Esophagus muscularis mucosa (tissue), 4 donors: ENCODE results near the gene ACAP1. TPM values are rescaled to one million over a fixed set of nuclear protein-coding genes. Genes with fewer than 3 reads are reported as not detected.

ENCODE experiments used
- DNase-seq: peaks from one replicate; pipeline ENCODE4 v3.0.0-alpha.2; 2017; ENCODE audit errors: extremely low spot score
- H3K27ac ChIP-seq, 4 donors: fragments of 200-600 bp; sonication (generic); replicated peaks in 1 of 4; 1 replicate in 3 of 4; 2 replicates in 1 of 4; pipeline ENCODE4 v1.5.1; 2016 to 2019; ENCODE audit warnings: mild to moderate bottlenecking in 1 of 4
- H3K27me3 ChIP-seq, 4 donors: fragments of 200-600 bp; sonication (generic); one replicate each; pipeline versions ENCODE4 v1.5.1 to v1.6.0; 2016 to 2019
- H3K36me3 ChIP-seq, 4 donors: fragments of 200-600 bp; sonication (generic); one replicate each; pipeline ENCODE4 v1.5.1; 2016 to 2019
- H3K4me1 ChIP-seq, 4 donors: fragments of 200-600 bp; sonication (generic); one replicate each; pipeline ENCODE4 v1.5.1; 2016 to 2019
- H3K4me3 ChIP-seq, 4 donors: fragments of 200-600 bp; sonication (generic); 1 replicate in 2 of 4; 2 replicates in 2 of 4; pipeline ENCODE4 v1.5.1; 2016 to 2019; ENCODE audit warnings: mild to moderate bottlenecking in 4 of 4, moderate library complexity in 1 of 4
- H3K9me3 ChIP-seq, 4 donors: fragments of 200-600 bp; sonication (generic); 1 replicate in 3 of 4; 2 replicates in 1 of 4; pipeline ENCODE4 v1.5.1; 2016 to 2019
- EP300 ChIP-seq: sonication (generic); formaldehyde crosslinking; IDR thresholded peaks from one replicate; pipeline ENCODE4 v1.6.1; 2017; ENCODE audit warnings: antibody characterized with exemption
- POLR2A ChIP-seq: fragments of 450-650 bp; IDR thresholded peaks from one replicate; pipeline ENCODE4 v1.6.1; 2017; ENCODE audit warnings: antibody characterized with exemption, moderate library complexity, mild to moderate bottlenecking, low read depth
- POLR2AphosphoS5 ChIP-seq, 2 donors: sonication (generic); formaldehyde crosslinking; IDR thresholded peaks; one replicate each; pipeline ENCODE4 v1.6.1; 2017; ENCODE audit warnings: antibody characterized with exemption in 2 of 2
- WGBS: methylation state at CpG from one replicate; pipeline ENCODE4 v1.1.5; 2018; 5-methylcytosine and 5-hydroxymethylcytosine counted together
- intact Hi-C: fragments of 100-400 bp; cut with DNase I; formaldehyde crosslinking; loops from one replicate; pipeline ENCODE4 v1.15.1; 2023
- total RNA-seq, 4 donors: library from RNA; depleted of rRNA; stranded (reverse); fragments of >200 nt; gene quantifications; one replicate each; pipeline versions ENCODE4 v1.1.0 to v1.2.1, GENCODE V29; 2016
- TF ChIP-seq, protein P1 (sequence below), 3 experiments: fragments of 200-600 bp in 2 of 3; fragments of 450-650 bp in 1 of 3; sonication (generic) in 2 of 3; IDR thresholded peaks; one replicate each; pipeline ENCODE4 v1.5.1; 2017 to 2019; ENCODE audit warnings: antibody characterized with exemption in 3 of 3, mild to moderate bottlenecking in 2 of 3, moderate library complexity in 1 of 3

Gene ACAP1
- total RNA-seq, 4 donors from 2014 or later: 2.1 to 11.4 (median 4.6) TPM

DNA sequence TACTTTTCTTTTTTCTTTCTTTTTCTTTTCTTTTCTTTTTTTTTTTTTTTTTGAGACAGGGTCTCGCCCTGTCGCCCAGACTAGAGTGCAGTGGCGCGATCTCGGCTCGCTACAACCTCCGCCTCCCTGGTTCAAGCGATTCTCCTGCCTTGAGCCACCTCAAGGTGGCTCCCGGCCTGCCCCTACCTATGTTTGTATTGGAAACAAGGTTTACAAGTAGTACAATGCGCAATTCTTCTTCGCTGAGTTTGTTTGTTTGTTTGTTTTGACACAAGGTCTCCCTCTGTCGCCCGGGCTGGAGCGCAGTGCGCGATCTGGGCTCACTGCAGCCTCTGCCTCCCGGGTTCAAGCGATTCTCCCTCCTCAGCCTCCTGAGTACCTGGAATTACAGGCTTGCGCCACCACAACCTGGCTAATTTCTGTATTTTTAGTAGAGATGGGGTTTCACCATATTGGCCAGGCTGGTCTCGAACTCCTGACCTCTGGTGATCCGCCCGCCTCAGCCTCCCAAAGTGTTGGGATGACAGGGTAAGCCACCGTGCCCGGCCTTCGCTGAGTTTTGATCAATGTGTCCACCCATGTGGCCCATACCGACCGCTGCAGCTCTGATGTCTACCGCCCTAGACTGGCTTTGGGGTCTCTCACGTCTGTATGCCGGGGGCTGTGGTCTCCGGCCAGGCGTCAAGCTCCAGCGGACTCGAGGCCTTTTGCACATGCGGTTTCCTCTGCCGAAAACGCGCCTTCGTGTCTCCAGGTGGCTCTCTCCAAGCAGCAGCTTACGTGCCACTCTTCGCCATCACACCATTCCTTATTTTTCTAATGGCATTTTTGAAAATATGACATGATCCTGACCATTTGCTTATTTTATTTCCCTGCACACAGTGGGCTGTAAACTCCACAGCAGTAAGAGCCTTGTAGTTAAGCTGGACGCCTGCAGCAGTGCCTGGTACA is 40.8 kb upstream of the ACAP1 start:
- intact Hi-C loops: loop anchor here (1.0 kb wide), 1 partner anchor 15 kb away; no protein-coding TSS in a partner anchor
- peaks cover 0 to 37% (median 4%) of the 10 kb centered on the region in 4 donors for H3K27me3 ChIP-seq
- WGBS: 68% methylated on average over 42 of the region's 42 CpGs
- no peak for TF ChIP-seq EP300
- no peak for TF ChIP-seq POLR2A
- TF ChIP-seq, protein P1, sequence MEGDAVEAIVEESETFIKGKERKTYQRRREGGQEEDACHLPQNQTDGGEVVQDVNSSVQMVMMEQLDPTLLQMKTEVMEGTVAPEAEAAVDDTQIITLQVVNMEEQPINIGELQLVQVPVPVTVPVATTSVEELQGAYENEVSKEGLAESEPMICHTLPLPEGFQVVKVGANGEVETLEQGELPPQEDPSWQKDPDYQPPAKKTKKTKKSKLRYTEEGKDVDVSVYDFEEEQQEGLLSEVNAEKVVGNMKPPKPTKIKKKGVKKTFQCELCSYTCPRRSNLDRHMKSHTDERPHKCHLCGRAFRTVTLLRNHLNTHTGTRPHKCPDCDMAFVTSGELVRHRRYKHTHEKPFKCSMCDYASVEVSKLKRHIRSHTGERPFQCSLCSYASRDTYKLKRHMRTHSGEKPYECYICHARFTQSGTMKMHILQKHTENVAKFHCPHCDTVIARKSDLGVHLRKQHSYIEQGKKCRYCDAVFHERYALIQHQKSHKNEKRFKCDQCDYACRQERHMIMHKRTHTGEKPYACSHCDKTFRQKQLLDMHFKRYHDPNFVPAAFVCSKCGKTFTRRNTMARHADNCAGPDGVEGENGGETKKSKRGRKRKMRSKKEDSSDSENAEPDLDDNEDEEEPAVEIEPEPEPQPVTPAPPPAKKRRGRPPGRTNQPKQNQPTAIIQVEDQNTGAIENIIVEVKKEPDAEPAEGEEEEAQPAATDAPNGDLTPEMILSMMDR (IDR thresholded peaks at IDR 0.05): no peak
- H3K36me3 ChIP-seq: no peaks in the 10 kb centered on the region
- H3K4me3 ChIP-seq: peak overlapping the region in 3 of 4 donors; percentile 5 to 46 (median 46)
- H3K27ac ChIP-seq: peak overlapping the region; percentile 81 to 96 (median 92)
- DNase-seq: no peak
- H3K9me3 ChIP-seq: no peaks in the 10 kb centered on the region
- peaks cover 58 to 64% (median 64%) of the 10 kb centered on the region in 4 donors for H3K4me1 ChIP-seq

DNA sequence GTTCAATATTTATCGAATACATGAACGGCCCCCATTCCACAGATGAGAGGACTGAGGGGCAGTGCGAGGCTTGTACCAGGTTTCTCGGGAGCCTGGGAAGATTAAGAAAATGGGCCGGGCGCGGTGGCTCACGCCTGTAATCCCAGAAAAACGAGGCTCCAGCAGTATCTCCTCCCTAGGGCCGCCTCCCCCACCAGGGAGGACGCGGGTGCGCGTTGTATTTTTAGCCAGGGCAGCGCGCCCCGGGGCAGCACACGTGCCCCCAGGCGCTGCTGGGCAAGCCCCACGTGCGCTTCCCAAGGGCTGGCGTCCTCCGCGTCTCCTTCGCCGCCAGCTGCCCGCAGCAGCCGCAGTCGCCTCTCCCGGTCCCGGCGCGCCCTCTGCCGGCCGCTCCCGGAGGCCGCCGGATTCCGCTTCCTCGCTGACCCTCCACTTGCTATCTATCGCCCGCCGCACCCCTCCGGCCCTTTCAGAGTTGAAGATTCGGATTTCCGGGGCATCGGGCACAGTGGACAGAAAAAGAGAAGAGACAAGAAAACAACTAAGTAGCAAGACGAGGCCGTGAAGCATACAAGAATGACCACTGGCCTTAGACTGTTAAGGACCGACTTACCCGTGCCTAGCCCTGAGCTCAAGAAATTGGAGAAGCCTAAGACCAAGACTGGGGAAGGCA is 40.0 kb upstream of the ACAP1 start:
- intact Hi-C loops: loop anchor here (1.0 kb wide), 1 partner anchor 16 kb away; no protein-coding TSS in a partner anchor
- Histone ChIP-seq H3K27ac (peak overlapping the region; percentile 81 to 96 (median 92)), H3K27me3 (peaks cover 0 to 36% (median 4%) of the 10 kb centered on the region in 4 donors), H3K36me3 (no peaks in the 10 kb centered on the region), H3K9me3 (no peaks in the 10 kb centered on the region), H3K4me3 (peak overlapping the region; percentile 5 to 38 (median 29)), H3K4me1 (peaks cover 49 to 56% (median 56%) of the 10 kb centered on the region in 4 donors)
- TF ChIP-seq, protein P1 (IDR thresholded peaks at IDR 0.05): peak; percentile 97 to 99 (median 99)
- TF ChIP-seq POLR2AphosphoS5 (IDR thresholded peaks at IDR 0.05) (peak; percentile 73 to 93), POLR2A (no peak), EP300 (peak; percentile 47)
- peak; percentile 98 for DNase-seq
- 7% methylated on average over 18 of the region's 51 CpGs for WGBS

DNA sequence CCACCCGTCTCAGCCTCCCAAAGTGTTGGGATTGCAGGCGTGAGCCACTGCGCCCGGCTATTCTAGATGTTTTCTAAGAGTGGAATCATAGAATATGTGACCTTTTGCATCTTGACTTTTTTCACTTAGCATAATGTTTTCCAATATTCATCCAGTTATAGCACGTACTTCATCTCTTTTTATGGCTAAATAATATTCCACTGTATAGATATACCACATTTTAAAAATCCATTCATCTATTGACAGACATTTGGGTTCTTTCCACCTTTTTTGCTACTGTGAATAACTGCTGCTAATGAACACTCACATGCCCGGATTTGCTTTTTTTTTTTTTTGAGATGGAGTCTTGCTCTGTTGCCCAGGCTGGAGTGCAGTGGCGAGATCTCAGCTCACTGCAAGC is 32.1 kb upstream of the ACAP1 start:
- Histone ChIP-seq H3K36me3 (no peaks in the 10 kb centered on the region), H3K4me1 (peaks cover 9 to 19% (median 15%) of the 10 kb centered on the region in 4 donors), H3K27me3 (no peaks in the 10 kb centered on the region), H3K4me3 (no peak overlapping the region), H3K9me3 (no peaks in the 10 kb centered on the region), H3K27ac (no peak overlapping the region)
- TF ChIP-seq, protein P1 (IDR thresholded peaks at IDR 0.05): no peak
- TF ChIP-seq EP300: no peak
- no peak for TF ChIP-seq POLR2AphosphoS5 (IDR thresholded peaks at IDR 0.05)
- TF ChIP-seq POLR2A: no peak
- 92% methylated on average over 7 of the region's 7 CpGs for WGBS
- intact Hi-C loops: no loop called here
- no peak for DNase-seq

DNA sequence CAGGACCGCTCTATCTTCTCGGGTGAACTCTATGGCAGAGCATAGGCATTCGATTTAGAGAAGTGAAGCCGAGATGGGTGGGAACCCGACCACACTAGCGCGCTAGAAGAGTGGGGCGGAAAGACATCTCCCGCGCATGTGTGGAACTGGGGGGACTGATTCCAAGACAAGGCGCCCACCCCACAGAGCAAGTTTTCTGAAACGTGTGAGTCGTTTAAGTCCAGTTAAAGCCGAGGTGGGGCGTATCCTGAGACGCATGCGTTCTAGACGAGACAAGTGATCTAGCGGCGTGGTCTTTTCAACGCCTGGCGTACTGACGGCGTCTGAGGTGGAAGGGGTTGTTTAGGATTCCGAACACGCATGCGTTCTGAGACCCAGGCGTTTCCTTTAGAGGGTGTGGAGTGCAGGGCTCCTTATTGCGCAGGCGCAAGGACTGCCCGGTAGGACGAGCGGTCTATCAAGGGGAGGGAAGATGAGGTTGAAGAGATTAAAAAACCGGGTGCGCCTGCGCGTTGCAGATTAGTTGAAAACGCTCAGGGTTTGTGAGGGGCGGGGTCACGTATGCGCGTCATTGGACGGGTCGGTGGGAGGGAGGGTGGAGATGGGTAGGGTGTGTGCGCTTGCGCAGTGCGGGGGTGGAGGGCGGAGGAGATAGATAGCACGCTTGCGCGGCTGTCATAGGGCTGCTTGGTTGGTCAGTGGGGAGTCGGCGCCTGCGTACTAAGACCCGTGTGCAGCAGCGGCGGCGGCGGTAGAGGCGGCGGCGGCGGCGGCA is 29.2 kb upstream of the ACAP1 start, which contains the start of gene EIF5A:
Gene EIF5A (plus strand): TSS at position 718 of the 775 bp plus-strand sequence. CDS start 2,008 bp downstream, outside the sequence.
- intact Hi-C loops: no loop called here
- peaks cover 23 to 28% (median 26%) of the 10 kb centered on the region in 4 donors for H3K36me3 ChIP-seq
- peak within 1 kb of the TSS; percentile 95 to 100 (median 96) for H3K4me3 ChIP-seq
- WGBS: under 1% methylated on average over 58 of the region's 64 CpGs
- peak; percentile 92 to 99 for TF ChIP-seq POLR2AphosphoS5 (IDR thresholded peaks at IDR 0.05)
- TF ChIP-seq, protein P1 (IDR thresholded peaks at IDR 0.05): peak in 1 of 3 experiments; percentile 19
- TF ChIP-seq EP300: no peak
- peak; percentile 96 for TF ChIP-seq POLR2A
- H3K4me1 ChIP-seq: peaks cover 31 to 46% (median 39%) of the 10 kb centered on the region in 4 donors
- H3K27ac ChIP-seq: peak within 1 kb of the TSS; percentile 95 to 100 (median 100)
- H3K27me3 ChIP-seq: no peaks in the 10 kb centered on the region
- no peaks in the 10 kb centered on the region for H3K9me3 ChIP-seq
- peak; percentile 100 for DNase-seq
